A673 (cell line): ENCODE data around the gene NTRK1.

Experiments
- EZH2 ChIP-seq: fragments of 200-600 bp; sonication (generic); IDR thresholded peaks from 2 replicates; pipeline ENCODE4 v1.6.1; 2017; ENCODE audit warnings: borderline replicate concordance, low read depth, mild to moderate bottlenecking, mixed read lengths, antibody characterized with exemption, low read length; ENCODE audit not compliant: poor library complexity, severe bottlenecking
- TF ChIP-seq, protein P1 (sequence below): fragments of 300-800, 200-600 bp; sonication (generic); conservative IDR thresholded peaks from 2 replicates; pipeline ENCODE4 v1.5.1; 2017; ENCODE audit warnings: low read depth, mild to moderate bottlenecking, antibody characterized with exemption, low read length, moderate library complexity, mixed read lengths

DNA sequence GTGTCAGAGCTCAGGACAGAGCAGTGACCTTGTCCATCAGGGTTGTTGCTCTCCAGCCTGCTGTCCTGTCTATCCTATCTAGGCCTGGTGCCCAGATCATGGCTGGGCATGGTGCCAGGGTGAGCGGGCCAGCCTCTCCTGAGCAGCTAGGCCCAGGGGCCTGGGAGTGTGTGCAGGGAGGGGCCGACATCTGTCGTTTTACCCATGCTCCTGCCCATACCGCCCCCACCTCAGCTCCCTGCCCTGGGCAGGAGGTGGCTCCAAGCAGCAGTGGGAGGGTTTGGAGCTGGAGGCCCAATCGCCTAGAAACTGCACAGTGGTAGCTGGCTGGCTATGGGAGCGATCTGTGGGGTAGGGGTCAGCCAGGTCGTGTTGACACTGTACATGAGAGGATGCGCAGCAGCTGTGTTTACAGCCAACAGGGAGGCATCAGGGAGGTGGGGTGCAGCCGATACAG lies 8.2 kb upstream of the NTRK1 start:
- TF ChIP-seq, protein P1, sequence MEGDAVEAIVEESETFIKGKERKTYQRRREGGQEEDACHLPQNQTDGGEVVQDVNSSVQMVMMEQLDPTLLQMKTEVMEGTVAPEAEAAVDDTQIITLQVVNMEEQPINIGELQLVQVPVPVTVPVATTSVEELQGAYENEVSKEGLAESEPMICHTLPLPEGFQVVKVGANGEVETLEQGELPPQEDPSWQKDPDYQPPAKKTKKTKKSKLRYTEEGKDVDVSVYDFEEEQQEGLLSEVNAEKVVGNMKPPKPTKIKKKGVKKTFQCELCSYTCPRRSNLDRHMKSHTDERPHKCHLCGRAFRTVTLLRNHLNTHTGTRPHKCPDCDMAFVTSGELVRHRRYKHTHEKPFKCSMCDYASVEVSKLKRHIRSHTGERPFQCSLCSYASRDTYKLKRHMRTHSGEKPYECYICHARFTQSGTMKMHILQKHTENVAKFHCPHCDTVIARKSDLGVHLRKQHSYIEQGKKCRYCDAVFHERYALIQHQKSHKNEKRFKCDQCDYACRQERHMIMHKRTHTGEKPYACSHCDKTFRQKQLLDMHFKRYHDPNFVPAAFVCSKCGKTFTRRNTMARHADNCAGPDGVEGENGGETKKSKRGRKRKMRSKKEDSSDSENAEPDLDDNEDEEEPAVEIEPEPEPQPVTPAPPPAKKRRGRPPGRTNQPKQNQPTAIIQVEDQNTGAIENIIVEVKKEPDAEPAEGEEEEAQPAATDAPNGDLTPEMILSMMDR, result no peak
- TF ChIP-seq EZH2, result no peak
